ENCODE data around the gene RAP1A.

DNA sequence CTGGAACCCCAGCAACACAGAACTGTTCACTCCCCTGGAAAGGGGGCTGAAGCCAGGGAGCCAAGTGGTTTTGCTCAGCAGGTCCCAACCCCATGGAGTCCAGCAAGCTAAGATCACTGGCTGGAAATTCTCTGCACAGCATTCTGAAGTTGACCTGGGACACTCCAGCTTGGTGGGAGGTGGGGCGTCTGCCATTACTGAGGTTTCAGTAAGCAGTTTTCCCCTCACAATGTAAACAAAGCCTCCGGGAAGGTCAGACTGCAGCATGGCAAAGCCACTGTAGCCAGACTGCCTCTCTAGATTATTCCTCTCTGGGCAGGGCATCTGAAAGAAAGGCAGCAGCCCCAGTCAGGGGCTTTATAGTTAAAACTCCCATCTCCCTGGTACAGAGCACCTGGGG, 60.0 kb downstream of the RAP1A start:
- TF ChIP-seq, protein P1, sequence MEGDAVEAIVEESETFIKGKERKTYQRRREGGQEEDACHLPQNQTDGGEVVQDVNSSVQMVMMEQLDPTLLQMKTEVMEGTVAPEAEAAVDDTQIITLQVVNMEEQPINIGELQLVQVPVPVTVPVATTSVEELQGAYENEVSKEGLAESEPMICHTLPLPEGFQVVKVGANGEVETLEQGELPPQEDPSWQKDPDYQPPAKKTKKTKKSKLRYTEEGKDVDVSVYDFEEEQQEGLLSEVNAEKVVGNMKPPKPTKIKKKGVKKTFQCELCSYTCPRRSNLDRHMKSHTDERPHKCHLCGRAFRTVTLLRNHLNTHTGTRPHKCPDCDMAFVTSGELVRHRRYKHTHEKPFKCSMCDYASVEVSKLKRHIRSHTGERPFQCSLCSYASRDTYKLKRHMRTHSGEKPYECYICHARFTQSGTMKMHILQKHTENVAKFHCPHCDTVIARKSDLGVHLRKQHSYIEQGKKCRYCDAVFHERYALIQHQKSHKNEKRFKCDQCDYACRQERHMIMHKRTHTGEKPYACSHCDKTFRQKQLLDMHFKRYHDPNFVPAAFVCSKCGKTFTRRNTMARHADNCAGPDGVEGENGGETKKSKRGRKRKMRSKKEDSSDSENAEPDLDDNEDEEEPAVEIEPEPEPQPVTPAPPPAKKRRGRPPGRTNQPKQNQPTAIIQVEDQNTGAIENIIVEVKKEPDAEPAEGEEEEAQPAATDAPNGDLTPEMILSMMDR (IDR thresholded peaks at IDR 0.05; ENCODE audit: borderline replicate concordance, extremely low read depth, low read length, poor library complexity, severe bottlenecking): no peak
- TF ChIP-seq EZH2 (IDR thresholded peaks at IDR 0.05; ENCODE audit: borderline replicate concordance, low read depth, low read length, severe bottlenecking): no peak

Data from DND-41 (cell line).